HCT116 (cell line): ENCODE data around the gene PLK2. TPM values are rescaled to one million over a fixed set of nuclear protein-coding genes. Genes with fewer than 3 reads are reported as not detected.

Experiments
- ATAC-seq: fragments of 200-7000 bp; cut with Tn5 transposase; 2 replicates; pipeline ENCODE4 v1.9.1; 2020; ENCODE audit warnings: mild to moderate bottlenecking, moderate library complexity
- BruUV-seq: library from RNA; stranded (reverse); fragments of 400-500 nt; replicated peaks from 2 replicates; lab custom pipeline; 2021; lab: Mats Ljungman, UMichigan
- CTCF ChIA-PET: fragments of 300-600 bp; sonication (Branson Sonifier 250); formaldehyde crosslinking; loops from one replicate; lab custom pipeline; 2021; ENCODE audit warnings: antibody characterized with exemption; lab: Charles Lee
- POLR2A ChIA-PET: fragments of 300-600, 350-600 bp; sonication (Branson Sonifier 250); formaldehyde crosslinking; loops from one replicate; lab custom pipeline; 2021; ENCODE audit warnings: antibody characterized with exemption; lab: Charles Lee
- RAD21 ChIA-PET, 2 experiments: fragments of 300-600 bp; sonication (Branson Sonifier 250); formaldehyde crosslinking; loops; one replicate each; lab custom pipeline; 2023; ENCODE audit warnings: low total read pairs in 2 of 2; ENCODE audit not compliant: uncharacterized antibody in 2 of 2, unreplicated experiment in 2 of 2, low non-redundant PET in 1 of 2; lab: Charles Lee
- DNase-seq: peaks from one replicate; pipeline ENCODE4 v3.0.0-alpha.2; 2010; ENCODE audit warnings: low read depth, low spot score
- H2AFZ ChIP-seq: fragments of 200-600 bp; shearing (Covaris generic), sonication (generic); 2 replicates; pipeline ENCODE4 v1.6.1; 2017; ENCODE audit warnings: low read depth, mixed run types, mixed read lengths, antibody characterized with exemption, low read length; ENCODE audit not compliant: poor library complexity, severe bottlenecking
- H3K27ac ChIP-seq: 2 replicates; pipeline ENCODE4 v1.5.1; 2012; ENCODE audit warnings: low read depth, low read length
- H3K27me3 ChIP-seq: fragments of 200-600 bp; sonication (generic); 2 replicates; pipeline ENCODE4 v1.6.1; 2016; ENCODE audit warnings: mixed run types, low read length, mixed read lengths; ENCODE audit not compliant: insufficient read depth
- H3K36me3 ChIP-seq, 2 experiments: fragments of 200-500 bp in 1 of 2; fragments of 200-600 bp in 1 of 2; sonication (Bioruptor generic) in 1 of 2; sonication (generic) in 1 of 2; 2 replicates each; pipeline versions ENCODE4 v1.5.1 to v1.6.1; 2014 to 2016; ENCODE audit warnings: low read length in 2 of 2, inconsistent platforms in 1 of 2, mixed read lengths in 1 of 2, mixed run types in 1 of 2; ENCODE audit not compliant: insufficient read depth in 2 of 2, control insufficient read depth in 1 of 2
- H3K4me1 ChIP-seq, 2 experiments: fragments of 200-600 bp in 1 of 2; sonication (generic) in 1 of 2; 2 replicates each; pipeline versions ENCODE4 v1.5.1 to v1.6.1; 2012 to 2017; ENCODE audit warnings: low read length in 2 of 2, inconsistent platforms in 1 of 2, mild to moderate bottlenecking in 1 of 2, mixed read lengths in 1 of 2, mixed run types in 1 of 2, moderate library complexity in 1 of 2; ENCODE audit not compliant: insufficient read depth in 2 of 2, control insufficient read depth in 1 of 2
- H3K4me2 ChIP-seq: fragments of 200-600 bp; sonication (generic); 2 replicates; pipeline ENCODE4 v1.6.1; 2017; ENCODE audit warnings: mixed run types, low read length, mixed read lengths
- H3K4me3 ChIP-seq, 2 experiments: fragments of 200-600 bp in 1 of 2; sonication (generic) in 1 of 2; replicated peaks in 1 of 2; 2 replicates each; pipeline ENCODE4 v1.5.1; 2011 to 2016; ENCODE audit warnings: low read length in 2 of 2, control low read depth in 1 of 2, low read depth in 1 of 2, mild to moderate bottlenecking in 1 of 2, mixed read lengths in 1 of 2, mixed run types in 1 of 2
- H3K79me2 ChIP-seq: fragments of 200-600 bp; sonication (generic); 2 replicates; pipeline ENCODE4 v1.6.1; 2017; ENCODE audit warnings: mild to moderate bottlenecking, mixed run types, low read length, moderate library complexity, mixed read lengths; ENCODE audit not compliant: insufficient read depth
- H3K9ac ChIP-seq: fragments of 200-600 bp; sonication (generic); 2 replicates; pipeline ENCODE4 v1.6.1; 2016; ENCODE audit warnings: low read length, mixed read lengths
- H3K9me2 ChIP-seq: fragments of 200-600 bp; sonication (generic), shearing (Covaris generic); 2 replicates; pipeline ENCODE4 v1.6.1; 2017; ENCODE audit warnings: mixed run types, mild to moderate bottlenecking, moderate library complexity; ENCODE audit not compliant: insufficient read depth
- H3K9me3 ChIP-seq, 2 experiments: fragments of 200-500 bp in 1 of 2; fragments of 200-600 bp in 1 of 2; sonication (Bioruptor generic) in 1 of 2; sonication (generic) in 1 of 2; 2 replicates each; pipeline ENCODE4 v1.6.1; 2014 to 2017; ENCODE audit warnings: low read length in 2 of 2, mixed read lengths in 2 of 2, inconsistent platforms in 1 of 2, low read depth in 1 of 2, mild to moderate bottlenecking in 1 of 2, mixed run types in 1 of 2, moderate library complexity in 1 of 2; ENCODE audit not compliant: control insufficient read depth in 1 of 2, insufficient read depth in 1 of 2
- H4K20me1 ChIP-seq: fragments of 200-600 bp; sonication (generic), shearing (Covaris generic); 2 replicates; pipeline ENCODE4 v1.6.1; 2017; ENCODE audit warnings: mixed run types, mild to moderate bottlenecking, moderate library complexity; ENCODE audit not compliant: insufficient read depth
- ATF3 ChIP-seq: IDR thresholded peaks from 2 replicates; pipeline ENCODE4 v1.6.1; 2012
- EZH2phosphoT487 ChIP-seq: fragments of 200-600 bp; IDR thresholded peaks from 2 replicates; pipeline ENCODE4 v1.6.1; 2018; ENCODE audit warnings: antibody characterized with exemption, borderline replicate concordance
- MAX ChIP-seq: IDR thresholded peaks from 2 replicates; pipeline ENCODE4 v1.6.1; 2012
- RAD21 ChIP-seq: IDR thresholded peaks from 2 replicates; pipeline ENCODE4 v1.6.1; 2012; ENCODE audit warnings: low read depth, mild to moderate bottlenecking
- SIN3A ChIP-seq: IDR thresholded peaks from 2 replicates; pipeline ENCODE4 v1.6.1; 2012; ENCODE audit warnings: low read depth
- YY1 ChIP-seq: IDR thresholded peaks from 2 replicates; pipeline ENCODE4 v1.6.1; 2011; ENCODE audit warnings: low read length, low read depth, moderate library complexity, mild to moderate bottlenecking; ENCODE audit not compliant: insufficient replicate concordance; ENCODE audit errors: extremely low read depth
- ZFX ChIP-seq: fragments of 450-650 bp; IDR thresholded peaks from 2 replicates; pipeline ENCODE4 v1.6.1; 2017
- ZNF274 ChIP-seq: fragments of 200-500 bp; sonication (Bioruptor generic); IDR thresholded peaks from 2 replicates; pipeline ENCODE4 v1.6.1; 2014; ENCODE audit warnings: mild to moderate bottlenecking, low read depth, low read length, inconsistent platforms
- intact Hi-C: fragments of 100-400 bp; cut with micrococcal nuclease; formaldehyde crosslinking; loops from 2 replicates; pipeline ENCODE4 v1.10.0; 2022
- total RNA-seq: library from RNA; stranded (reverse); gene quantifications from one replicate; pipeline ENCODE4 v1.2.1, GENCODE V29; 2021; ENCODE audit not compliant: unreplicated experiment
- TF ChIP-seq, protein P1 (sequence below): IDR thresholded peaks from 2 replicates; pipeline ENCODE4 v1.6.1; 2011; ENCODE audit warnings: mild to moderate bottlenecking, low read length, moderate library complexity; ENCODE audit not compliant: insufficient replicate concordance; ENCODE audit errors: extremely low read depth

The PLK2 gene
- total RNA-seq, 1 experiment from 2014 or later, result 54.6 TPM

GRCh38 chr5:58486290-58486689, 26.4 kb upstream of the PLK2 start:
- H3K27me3 ChIP-seq, result peaks cover 11% of the 10 kb centered on the region; the same call in 1 of the 2 replicates
- no TSS peak for BruUV-seq

More at GRCh38 chr5:58486290-58486689, 26.4 kb upstream of the PLK2 start:
- H4K20me1 ChIP-seq, result no peaks in the 10 kb centered on the region
- H3K9me2 ChIP-seq, result no peaks in the 10 kb centered on the region
- TF ChIP-seq RAD21, result no peak
- no peak for TF ChIP-seq ATF3
- TF ChIP-seq YY1, result no peak
- TF ChIP-seq ZFX, result no peak
- TF ChIP-seq SIN3A, result no peak
- TF ChIP-seq, protein P1, sequence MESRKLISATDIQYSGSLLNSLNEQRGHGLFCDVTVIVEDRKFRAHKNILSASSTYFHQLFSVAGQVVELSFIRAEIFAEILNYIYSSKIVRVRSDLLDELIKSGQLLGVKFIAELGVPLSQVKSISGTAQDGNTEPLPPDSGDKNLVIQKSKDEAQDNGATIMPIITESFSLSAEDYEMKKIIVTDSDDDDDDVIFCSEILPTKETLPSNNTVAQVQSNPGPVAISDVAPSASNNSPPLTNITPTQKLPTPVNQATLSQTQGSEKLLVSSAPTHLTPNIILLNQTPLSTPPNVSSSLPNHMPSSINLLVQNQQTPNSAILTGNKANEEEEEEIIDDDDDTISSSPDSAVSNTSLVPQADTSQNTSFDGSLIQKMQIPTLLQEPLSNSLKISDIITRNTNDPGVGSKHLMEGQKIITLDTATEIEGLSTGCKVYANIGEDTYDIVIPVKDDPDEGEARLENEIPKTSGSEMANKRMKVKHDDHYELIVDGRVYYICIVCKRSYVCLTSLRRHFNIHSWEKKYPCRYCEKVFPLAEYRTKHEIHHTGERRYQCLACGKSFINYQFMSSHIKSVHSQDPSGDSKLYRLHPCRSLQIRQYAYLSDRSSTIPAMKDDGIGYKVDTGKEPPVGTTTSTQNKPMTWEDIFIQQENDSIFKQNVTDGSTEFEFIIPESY, result no peak
- TF ChIP-seq ZNF274, result no peak
- no peak for TF ChIP-seq EZH2phosphoT487
- no peak for TF ChIP-seq MAX
- no peak for ATAC-seq
- no peak overlapping the region for H3K9ac ChIP-seq
- H3K9me3 ChIP-seq, result no peaks in the 10 kb centered on the region; a peak in 1 of 4 replicates
- no peak overlapping the region for H3K4me2 ChIP-seq
- H3K27ac ChIP-seq, result no peak overlapping the region
- ChIA-PET POLR2A (no interaction called here), RAD21 (no interaction called here), CTCF (interaction anchor here (0.8 to 1.3 kb wide), 2 partner anchors 9 to 364 kb away, joined by 3 read pairs; no protein-coding TSS in a partner anchor)
- no peak overlapping the region for H2AFZ ChIP-seq
- no peaks in the 10 kb centered on the region for H3K79me2 ChIP-seq
- DNase-seq, result no peak
- no peak overlapping the region for H3K4me3 ChIP-seq
- no peaks in the 10 kb centered on the region for H3K36me3 ChIP-seq
- intact Hi-C loops, result loop anchor here (5.0 kb wide), 1 partner anchor 356 kb away; no protein-coding TSS in a partner anchor
- no peaks in the 10 kb centered on the region for H3K4me1 ChIP-seq
